GM12878 (cell line): ENCODE results near the gene HTRA2. TPM values are rescaled to one million over a fixed set of nuclear protein-coding genes. Genes with fewer than 3 reads are reported as not detected.

Experiments used
- CHD1 ChIP-seq: IDR thresholded peaks from 2 replicates; pipeline ENCODE4 v1.6.1; 2012; ENCODE audit warnings: low read depth, low read length, improper control_type of control experiment
- CHD2 ChIP-seq: IDR thresholded peaks from 2 replicates; pipeline ENCODE4 v1.6.1; 2011; ENCODE audit warnings: low read depth, low read length, improper control_type of control experiment, borderline replicate concordance
- FOXK2 ChIP-seq: fragments of 450-650 bp; IDR thresholded peaks from 2 replicates; pipeline ENCODE4 v1.6.1; 2017; ENCODE audit warnings: mild to moderate bottlenecking, moderate library complexity
- HDAC2 ChIP-seq: fragments of 200-600 bp; sonication (generic); IDR thresholded peaks from 2 replicates; pipeline ENCODE4 v1.6.1; 2017
- IRF4 ChIP-seq: IDR thresholded peaks from 2 replicates; pipeline ENCODE4 v1.6.1; 2011; ENCODE audit warnings: low read depth, low read length
- KLF5 ChIP-seq: fragments of 450-650 bp; IDR thresholded peaks from 2 replicates; pipeline ENCODE4 v1.6.1; 2014; ENCODE audit warnings: mild to moderate bottlenecking; ENCODE audit not compliant: partially characterized antibody
- LARP7 ChIP-seq: fragments of 450-650 bp; IDR thresholded peaks from 2 replicates; pipeline ENCODE4 v1.6.1; 2017; ENCODE audit warnings: mild to moderate bottlenecking
- POLR2A ChIP-seq: IDR thresholded peaks from 2 replicates; pipeline ENCODE4 v1.6.1; 2011; ENCODE audit warnings: low read depth, mild to moderate bottlenecking, low read length
- RUNX3 ChIP-seq: IDR thresholded peaks from 2 replicates; pipeline ENCODE4 v1.6.1; 2012; ENCODE audit warnings: low read length, inconsistent platforms
- STAT1 ChIP-seq: fragments of 450-650 bp; conservative IDR thresholded peaks from 2 replicates; pipeline ENCODE4 v1.6.1; 2014; ENCODE audit warnings: antibody characterized with exemption, mild to moderate bottlenecking
- STAT3 ChIP-seq: IDR thresholded peaks from 2 replicates; pipeline ENCODE4 v1.6.1; 2011; ENCODE audit warnings: low read depth, low read length, improper control_type of control experiment
- TARDBP ChIP-seq: IDR thresholded peaks from 2 replicates; pipeline ENCODE4 v1.6.1; 2016; ENCODE audit warnings: borderline replicate concordance
- TCF7 ChIP-seq: IDR thresholded peaks from 2 replicates; pipeline ENCODE4 v1.6.1; 2014; ENCODE audit warnings: antibody characterized with exemption, borderline replicate concordance
- ZNF384 ChIP-seq: IDR thresholded peaks from 2 replicates; pipeline ENCODE4 v1.6.1; 2012; ENCODE audit warnings: low read depth, mild to moderate bottlenecking, low read length, improper control_type of control experiment, borderline replicate concordance
- ZNF622 ChIP-seq: fragments of 450-650 bp; IDR thresholded peaks from 2 replicates; pipeline ENCODE4 v1.6.1; 2017; ENCODE audit warnings: mild to moderate bottlenecking, inconsistent platforms
- polyA plus RNA-seq, 11 experiments: library from polyadenylated mRNA; depleted of rRNA in 4 of 11; unstranded in 6 of 11; stranded (reverse) in 5 of 11; fragments of >200 nt; fragmentation: Nextera tagmentation in 4 of 11; fragmentation: Illumina TruSeq in 1 of 11; extraction: Ambion mirVana in 4 of 11; extraction: Trizol in 1 of 11; gene quantifications; 1 replicate in 1 of 11; 2 replicates in 10 of 11; pipeline versions ENCODE4 v1.2.1 to v1.2.3, GENCODE V29; 2011 to 2016; ENCODE audit warnings: inconsistent platforms in 2 of 11, missing spikeins in 2 of 11, low read depth in 1 of 11
- total RNA-seq, 4 experiments: library from RNA; depleted of rRNA in 3 of 4; stranded (reverse); fragments of >200 nt in 3 of 4; fragmentation: Illumina TruSeq in 1 of 4; extraction: Trizol in 1 of 4; gene quantifications; 2 replicates each; pipeline versions ENCODE4 v1.2.1 to v1.2.3, GENCODE V29; 2013 to 2021
- TF ChIP-seq, protein P1 (sequence below): fragments of 450-650 bp; IDR thresholded peaks from 2 replicates; pipeline ENCODE4 v1.6.1; 2017; ENCODE audit warnings: mild to moderate bottlenecking, moderate library complexity
- TF ChIP-seq, protein P2 (sequence below): IDR thresholded peaks from 2 replicates; pipeline ENCODE4 v1.6.1; 2011; ENCODE audit warnings: borderline replicate concordance, low read depth, mild to moderate bottlenecking, moderate library complexity, mixed read lengths, low read length; ENCODE audit not compliant: insufficient read depth; ENCODE audit errors: extremely low read length
- TF ChIP-seq, protein P3 (sequence below): fragments of 450-650 bp; IDR thresholded peaks from 2 replicates; pipeline ENCODE4 v1.6.1; 2017; ENCODE audit warnings: antibody characterized with exemption, mild to moderate bottlenecking, moderate library complexity
- TF ChIP-seq, protein P4 (sequence below): fragments of 450-650 bp; IDR thresholded peaks from 2 replicates; pipeline ENCODE4 v1.6.1; 2017; ENCODE audit warnings: mild to moderate bottlenecking, moderate library complexity

Gene HTRA2
- total and polyA plus RNA-seq, 10 of the 15 experiments (the other 5 are each of a cell fraction or from before 2014, with no cell fraction given) = 42.3 to 73.9 (median 54.6) TPM

DNA sequence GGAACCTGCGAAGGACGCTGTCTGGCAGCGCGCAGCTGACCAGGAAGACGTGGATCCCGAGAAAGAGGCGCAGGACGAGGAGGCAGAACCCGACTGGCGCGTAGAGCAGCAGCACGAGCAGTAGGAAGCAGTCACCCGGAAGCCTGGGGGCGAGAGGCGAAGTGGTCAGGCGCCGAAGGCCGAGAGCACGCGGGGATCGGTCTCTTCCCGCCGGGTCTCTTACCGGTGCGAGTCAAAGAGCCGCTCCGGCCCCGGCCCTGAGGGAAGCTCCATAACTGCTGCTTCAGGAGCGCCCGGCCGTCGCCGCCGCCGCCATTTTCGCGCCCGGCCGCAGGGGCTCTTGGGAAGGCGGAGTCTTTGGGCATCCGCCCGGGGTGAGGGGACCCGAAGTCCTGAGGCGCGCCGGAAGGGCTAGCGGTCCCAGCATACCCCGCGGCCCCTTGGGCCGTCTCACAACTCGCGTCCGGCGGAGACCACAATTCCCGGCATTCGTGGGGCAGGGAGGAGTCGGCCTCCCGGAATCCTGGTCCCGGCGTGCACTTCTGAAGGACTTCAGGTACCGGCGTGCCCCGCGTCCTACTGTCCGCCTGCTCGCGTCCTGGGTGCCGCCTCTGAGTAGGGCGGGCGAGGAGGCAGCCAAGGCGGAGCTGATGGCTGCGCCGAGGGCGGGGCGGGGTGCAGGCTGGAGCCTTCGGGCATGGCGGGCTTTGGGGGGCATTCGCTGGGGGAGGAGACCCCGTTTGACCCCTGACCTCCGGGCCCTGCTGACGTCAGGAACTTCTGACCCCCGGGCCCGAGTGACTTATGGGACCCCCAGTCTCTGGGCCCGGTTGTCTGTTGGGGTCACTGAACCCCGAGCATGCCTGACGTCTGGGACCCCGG lies at the start of gene HTRA2, which contains the start of gene AUP1 (continued):
- TF ChIP-seq, protein P1, sequence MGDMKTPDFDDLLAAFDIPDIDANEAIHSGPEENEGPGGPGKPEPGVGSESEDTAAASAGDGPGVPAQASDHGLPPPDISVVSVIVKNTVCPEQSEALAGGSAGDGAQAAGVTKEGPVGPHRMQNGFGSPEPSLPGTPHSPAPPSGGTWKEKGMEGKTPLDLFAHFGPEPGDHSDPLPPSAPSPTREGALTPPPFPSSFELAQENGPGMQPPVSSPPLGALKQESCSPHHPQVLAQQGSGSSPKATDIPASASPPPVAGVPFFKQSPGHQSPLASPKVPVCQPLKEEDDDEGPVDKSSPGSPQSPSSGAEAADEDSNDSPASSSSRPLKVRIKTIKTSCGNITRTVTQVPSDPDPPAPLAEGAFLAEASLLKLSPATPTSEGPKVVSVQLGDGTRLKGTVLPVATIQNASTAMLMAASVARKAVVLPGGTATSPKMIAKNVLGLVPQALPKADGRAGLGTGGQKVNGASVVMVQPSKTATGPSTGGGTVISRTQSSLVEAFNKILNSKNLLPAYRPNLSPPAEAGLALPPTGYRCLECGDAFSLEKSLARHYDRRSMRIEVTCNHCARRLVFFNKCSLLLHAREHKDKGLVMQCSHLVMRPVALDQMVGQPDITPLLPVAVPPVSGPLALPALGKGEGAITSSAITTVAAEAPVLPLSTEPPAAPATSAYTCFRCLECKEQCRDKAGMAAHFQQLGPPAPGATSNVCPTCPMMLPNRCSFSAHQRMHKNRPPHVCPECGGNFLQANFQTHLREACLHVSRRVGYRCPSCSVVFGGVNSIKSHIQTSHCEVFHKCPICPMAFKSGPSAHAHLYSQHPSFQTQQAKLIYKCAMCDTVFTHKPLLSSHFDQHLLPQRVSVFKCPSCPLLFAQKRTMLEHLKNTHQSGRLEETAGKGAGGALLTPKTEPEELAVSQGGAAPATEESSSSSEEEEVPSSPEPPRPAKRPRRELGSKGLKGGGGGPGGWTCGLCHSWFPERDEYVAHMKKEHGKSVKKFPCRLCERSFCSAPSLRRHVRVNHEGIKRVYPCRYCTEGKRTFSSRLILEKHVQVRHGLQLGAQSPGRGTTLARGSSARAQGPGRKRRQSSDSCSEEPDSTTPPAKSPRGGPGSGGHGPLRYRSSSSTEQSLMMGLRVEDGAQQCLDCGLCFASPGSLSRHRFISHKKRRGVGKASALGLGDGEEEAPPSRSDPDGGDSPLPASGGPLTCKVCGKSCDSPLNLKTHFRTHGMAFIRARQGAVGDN = peak; percentile 51
- no peak for TF ChIP-seq HDAC2
- TF ChIP-seq RUNX3 = no peak
- no peak for TF ChIP-seq IRF4
- TF ChIP-seq CHD2 = peak; percentile 84; the same call in 1 of the 2 replicates
- no peak for TF ChIP-seq ZNF622
- TF ChIP-seq, protein P2, sequence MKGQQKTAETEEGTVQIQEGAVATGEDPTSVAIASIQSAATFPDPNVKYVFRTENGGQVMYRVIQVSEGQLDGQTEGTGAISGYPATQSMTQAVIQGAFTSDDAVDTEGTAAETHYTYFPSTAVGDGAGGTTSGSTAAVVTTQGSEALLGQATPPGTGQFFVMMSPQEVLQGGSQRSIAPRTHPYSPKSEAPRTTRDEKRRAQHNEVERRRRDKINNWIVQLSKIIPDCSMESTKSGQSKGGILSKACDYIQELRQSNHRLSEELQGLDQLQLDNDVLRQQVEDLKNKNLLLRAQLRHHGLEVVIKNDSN = no peak
- TF ChIP-seq, protein P3, sequence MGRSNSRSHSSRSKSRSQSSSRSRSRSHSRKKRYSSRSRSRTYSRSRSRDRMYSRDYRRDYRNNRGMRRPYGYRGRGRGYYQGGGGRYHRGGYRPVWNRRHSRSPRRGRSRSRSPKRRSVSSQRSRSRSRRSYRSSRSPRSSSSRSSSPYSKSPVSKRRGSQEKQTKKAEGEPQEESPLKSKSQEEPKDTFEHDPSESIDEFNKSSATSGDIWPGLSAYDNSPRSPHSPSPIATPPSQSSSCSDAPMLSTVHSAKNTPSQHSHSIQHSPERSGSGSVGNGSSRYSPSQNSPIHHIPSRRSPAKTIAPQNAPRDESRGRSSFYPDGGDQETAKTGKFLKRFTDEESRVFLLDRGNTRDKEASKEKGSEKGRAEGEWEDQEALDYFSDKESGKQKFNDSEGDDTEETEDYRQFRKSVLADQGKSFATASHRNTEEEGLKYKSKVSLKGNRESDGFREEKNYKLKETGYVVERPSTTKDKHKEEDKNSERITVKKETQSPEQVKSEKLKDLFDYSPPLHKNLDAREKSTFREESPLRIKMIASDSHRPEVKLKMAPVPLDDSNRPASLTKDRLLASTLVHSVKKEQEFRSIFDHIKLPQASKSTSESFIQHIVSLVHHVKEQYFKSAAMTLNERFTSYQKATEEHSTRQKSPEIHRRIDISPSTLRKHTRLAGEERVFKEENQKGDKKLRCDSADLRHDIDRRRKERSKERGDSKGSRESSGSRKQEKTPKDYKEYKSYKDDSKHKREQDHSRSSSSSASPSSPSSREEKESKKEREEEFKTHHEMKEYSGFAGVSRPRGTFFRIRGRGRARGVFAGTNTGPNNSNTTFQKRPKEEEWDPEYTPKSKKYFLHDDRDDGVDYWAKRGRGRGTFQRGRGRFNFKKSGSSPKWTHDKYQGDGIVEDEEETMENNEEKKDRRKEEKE = no peak
- no peak for TF ChIP-seq STAT3
- TF ChIP-seq STAT1 = no peak
- no peak for TF ChIP-seq CHD1
- TF ChIP-seq KLF5 = peak; percentile 8
- no peak for TF ChIP-seq ZNF384
- TF ChIP-seq LARP7 = peak; percentile 85; the same call in 1 of the 2 replicates
- TF ChIP-seq TARDBP = no peak
- TF ChIP-seq FOXK2 = peak; percentile 38; the same call in 1 of the 2 replicates
- peak; percentile 84 for TF ChIP-seq POLR2A
- TF ChIP-seq TCF7 = peak; percentile 73; the same call in 1 of the 2 replicates
- TF ChIP-seq, protein P4, sequence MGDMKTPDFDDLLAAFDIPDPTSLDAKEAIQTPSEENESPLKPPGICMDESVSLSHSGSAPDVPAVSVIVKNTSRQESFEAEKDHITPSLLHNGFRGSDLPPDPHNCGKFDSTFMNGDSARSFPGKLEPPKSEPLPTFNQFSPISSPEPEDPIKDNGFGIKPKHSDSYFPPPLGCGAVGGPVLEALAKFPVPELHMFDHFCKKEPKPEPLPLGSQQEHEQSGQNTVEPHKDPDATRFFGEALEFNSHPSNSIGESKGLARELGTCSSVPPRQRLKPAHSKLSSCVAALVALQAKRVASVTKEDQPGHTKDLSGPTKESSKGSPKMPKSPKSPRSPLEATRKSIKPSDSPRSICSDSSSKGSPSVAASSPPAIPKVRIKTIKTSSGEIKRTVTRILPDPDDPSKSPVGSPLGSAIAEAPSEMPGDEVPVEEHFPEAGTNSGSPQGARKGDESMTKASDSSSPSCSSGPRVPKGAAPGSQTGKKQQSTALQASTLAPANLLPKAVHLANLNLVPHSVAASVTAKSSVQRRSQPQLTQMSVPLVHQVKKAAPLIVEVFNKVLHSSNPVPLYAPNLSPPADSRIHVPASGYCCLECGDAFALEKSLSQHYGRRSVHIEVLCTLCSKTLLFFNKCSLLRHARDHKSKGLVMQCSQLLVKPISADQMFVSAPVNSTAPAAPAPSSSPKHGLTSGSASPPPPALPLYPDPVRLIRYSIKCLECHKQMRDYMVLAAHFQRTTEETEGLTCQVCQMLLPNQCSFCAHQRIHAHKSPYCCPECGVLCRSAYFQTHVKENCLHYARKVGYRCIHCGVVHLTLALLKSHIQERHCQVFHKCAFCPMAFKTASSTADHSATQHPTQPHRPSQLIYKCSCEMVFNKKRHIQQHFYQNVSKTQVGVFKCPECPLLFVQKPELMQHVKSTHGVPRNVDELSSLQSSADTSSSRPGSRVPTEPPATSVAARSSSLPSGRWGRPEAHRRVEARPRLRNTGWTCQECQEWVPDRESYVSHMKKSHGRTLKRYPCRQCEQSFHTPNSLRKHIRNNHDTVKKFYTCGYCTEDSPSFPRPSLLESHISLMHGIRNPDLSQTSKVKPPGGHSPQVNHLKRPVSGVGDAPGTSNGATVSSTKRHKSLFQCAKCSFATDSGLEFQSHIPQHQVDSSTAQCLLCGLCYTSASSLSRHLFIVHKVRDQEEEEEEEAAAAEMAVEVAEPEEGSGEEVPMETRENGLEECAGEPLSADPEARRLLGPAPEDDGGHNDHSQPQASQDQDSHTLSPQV = no peak
